RKO (cell line): ENCODE results near the gene PLEKHG2.

Experiments used
- DNase-seq: peaks from one replicate; pipeline ENCODE4 v3.0.0-alpha.2; 2016; ENCODE audit warnings: low spot score

PLEKHG2 gene

DNA sequence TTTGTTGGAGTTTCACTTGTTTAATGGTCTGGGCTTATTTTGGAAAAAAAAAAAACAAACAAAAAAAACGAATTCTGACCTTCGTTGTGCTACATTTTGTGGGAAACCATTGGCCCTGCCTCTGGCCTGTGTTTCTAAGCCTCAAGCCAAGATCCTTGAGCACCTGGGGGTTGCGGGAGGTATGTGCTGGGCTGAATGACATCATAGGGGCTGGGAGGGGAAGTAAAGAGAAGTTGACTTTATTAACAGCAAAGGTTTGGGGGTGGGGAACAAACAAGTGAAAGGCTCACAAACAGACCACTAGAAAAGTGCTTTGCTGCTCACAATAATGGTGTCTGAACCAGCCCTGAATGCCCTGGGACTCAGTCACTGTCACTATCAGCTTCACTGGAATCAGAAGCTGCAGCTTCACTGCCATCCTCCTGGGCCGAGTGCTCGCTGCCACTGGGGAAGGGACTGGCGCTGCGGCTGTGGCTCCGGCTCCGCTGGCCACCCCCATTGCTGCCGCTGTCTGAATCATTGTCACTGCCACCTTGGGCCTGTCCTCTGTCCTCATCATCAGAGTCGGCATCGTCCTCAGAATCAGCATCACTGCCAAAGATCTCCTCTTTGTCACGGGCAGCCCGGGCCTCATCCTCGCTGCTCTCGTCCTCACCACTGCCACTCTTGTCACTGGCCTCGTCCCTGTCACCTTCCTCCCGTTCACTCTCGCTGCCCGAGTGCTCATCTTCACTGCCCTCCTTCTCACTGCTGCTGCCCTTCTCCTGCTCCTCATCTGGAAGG, 26.6 kb upstream of the PLEKHG2 start:
- DNase-seq: no peak

DNA sequence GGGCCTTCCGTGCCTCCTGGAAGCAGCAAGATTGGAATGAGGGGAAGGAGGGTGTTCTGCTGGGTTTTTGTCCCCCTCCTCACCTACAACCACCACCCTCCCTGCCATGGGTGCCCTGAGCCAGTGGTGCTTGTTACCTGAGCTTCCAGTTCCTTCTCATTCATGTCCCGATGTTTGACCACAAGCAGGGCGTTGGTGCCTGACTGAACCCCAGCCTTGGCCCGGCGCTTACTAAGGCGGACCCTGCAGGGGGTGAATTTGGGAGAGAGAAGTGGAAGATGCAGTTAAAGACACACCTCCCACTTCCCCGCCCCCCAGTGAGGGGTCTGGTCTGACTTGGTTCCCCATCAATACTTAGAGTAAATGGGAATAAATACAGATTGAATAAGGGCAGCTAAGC, 25.9 kb upstream of the PLEKHG2 start:
- DNase-seq: no peak

DNA sequence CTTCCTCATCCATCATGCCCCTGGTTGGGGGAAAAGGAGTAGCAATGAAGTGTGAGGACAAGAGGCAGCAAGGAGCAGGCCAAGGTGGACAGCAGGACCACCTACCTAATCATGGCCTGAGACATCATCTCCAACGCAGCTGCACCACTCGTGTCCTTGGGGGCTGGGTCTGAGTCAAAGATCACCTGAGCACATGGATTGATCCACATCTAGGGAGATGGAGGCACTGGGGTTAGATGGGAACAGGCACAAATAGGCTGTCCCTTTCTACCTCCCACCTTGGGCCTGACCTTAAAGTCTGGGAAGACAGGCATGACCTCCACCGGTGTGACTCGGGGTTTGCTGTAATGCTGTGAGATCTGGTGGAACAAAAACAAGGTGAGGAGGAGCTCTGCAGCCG, 23.8 kb upstream of the PLEKHG2 start:
- no peak for DNase-seq

DNA sequence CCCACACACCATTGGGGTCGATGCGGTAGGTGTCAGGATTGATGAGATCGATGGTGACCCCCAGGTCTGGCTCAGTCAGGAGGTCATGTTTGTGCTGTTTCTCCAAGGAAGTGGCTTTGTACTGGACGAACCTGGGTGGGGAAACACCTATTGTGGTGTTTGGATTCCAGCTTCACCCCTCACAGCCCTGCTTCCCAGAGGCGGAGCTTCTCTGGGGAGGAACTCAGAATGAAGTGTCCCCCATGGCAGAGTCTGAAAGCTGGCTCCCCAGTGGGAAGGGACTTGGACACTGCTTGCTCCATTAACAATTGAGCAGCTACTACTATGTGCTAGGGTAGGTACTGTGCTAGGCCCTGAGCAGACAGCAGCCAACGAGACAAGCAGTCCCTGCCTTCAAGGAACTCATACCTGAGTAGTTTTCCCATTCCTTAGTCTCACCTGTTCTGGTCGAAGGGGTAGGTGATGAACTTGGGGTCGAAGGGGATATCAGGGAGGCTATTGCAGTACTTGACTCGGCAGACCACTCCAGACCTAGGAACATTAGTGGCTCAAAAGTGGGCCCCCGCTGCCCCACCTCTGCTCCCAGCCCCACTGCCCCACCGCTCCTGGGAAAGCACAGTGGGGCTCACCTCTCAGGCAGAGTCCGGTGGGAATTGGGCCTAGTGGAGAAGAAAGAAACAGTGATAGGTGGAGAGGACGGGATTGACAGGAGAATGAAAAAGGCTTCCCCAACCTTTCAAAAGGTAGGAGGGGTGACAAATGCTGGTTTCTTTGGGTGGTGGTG, 22.6 kb upstream of the PLEKHG2 start:
- DNase-seq: no peak

DNA sequence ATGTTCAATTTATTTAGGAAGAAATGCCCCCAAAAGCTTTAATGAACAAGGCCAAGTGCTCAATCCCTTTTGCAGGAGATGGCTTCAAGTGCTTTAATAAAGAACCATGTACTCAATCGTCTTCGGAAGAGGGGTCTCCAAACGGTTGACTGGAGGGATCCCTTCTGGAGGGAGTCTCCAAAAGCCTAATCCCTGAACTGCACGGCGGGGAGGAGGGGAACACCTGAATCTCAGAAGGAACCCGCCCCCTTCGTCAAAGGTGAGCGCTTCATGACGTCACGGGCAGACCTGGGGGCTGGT, 22.1 kb upstream of the PLEKHG2 start:
- no peak for DNase-seq

DNA sequence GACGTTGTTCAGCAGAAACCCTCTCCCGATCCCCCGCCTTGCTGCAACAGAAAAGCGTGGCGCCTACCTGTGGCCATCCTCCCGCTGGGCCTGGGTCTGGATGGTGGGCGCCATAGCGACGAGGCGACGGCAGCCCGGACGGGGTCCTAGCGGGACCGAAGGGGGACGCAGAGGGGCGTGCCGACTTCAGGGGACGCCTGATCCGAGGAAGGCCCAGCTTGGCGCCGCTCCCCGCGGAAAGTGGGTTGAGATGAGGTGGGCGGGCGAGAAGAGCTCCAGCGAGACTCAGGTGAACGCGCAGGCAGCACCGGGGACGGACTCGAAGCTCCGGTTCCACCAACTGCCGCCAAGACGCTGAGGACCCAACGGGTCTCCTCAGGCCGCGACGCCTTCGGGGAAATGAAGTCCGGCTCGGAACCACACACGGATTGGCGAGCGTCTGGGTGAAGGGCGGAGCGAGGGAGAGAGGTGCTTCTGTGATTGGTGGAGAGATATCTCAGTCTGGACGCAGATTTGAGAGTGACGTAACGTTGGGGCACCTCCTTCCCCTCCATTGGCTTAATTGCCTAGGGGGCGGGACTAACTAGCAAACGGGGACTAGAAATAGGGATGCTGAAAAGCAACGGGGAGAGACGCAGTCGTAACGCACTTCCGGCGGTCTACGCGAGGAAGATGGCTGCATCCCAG, 21.6 kb upstream of the PLEKHG2 start, which contains the start of the genes MED29 and PAF1:
MED29 (plus strand) TSS at position 628 of the 687 bp plus-strand sequence; CDS start at position 673, 45 bp downstream.
PAF1 (minus strand) TSS at position 356 of the 687 bp plus-strand sequence; CDS start at position 114, 242 bp downstream.
- DNase-seq: peak; percentile 100

DNA sequence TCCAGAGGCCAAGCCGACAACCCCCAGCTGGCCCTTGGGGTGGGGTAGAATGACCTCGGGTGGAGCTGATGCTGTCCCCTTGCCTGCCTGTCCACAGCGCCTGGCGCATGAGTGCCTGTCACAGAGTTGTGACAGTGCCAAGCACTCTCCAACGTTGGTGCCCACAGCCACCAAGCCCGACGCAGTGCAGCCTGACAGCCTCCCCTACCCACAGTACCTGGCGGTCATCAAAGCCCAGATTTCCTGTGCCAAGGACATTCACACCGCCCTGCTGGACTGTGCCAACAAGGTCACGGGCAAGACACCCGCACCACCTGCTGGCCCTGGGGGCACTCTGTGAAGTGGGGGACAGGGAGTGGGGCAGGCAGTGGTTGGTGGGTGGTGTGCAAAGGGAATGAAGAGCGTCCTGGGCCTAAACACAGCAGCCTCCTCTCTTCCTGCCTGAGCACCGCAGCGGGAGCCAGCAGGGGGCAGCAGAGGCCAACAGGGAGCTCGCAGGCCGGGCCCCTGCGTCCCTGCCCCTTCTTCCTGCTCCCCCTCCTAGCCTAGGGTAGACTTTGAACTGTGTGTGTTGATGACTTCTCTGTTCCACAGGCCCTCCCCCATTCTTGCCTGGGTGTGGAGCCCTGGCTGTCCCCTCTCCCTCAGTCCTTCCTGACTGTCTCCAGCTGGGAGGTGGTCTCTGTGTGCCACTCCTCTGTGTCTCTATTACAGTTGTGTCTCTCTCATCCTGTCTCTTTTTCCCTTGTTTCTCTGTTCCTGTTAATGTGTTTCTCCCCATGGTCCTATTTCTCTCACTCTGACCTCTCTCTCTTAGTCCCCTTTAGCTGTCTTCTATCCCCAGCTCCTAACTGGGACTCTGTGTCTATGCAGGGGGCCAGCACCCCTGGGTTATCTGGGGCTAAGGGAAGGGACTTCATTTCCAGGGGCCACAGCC, 14.8 kb upstream of the PLEKHG2 start:
- DNase-seq: peak; percentile 85

DNA sequence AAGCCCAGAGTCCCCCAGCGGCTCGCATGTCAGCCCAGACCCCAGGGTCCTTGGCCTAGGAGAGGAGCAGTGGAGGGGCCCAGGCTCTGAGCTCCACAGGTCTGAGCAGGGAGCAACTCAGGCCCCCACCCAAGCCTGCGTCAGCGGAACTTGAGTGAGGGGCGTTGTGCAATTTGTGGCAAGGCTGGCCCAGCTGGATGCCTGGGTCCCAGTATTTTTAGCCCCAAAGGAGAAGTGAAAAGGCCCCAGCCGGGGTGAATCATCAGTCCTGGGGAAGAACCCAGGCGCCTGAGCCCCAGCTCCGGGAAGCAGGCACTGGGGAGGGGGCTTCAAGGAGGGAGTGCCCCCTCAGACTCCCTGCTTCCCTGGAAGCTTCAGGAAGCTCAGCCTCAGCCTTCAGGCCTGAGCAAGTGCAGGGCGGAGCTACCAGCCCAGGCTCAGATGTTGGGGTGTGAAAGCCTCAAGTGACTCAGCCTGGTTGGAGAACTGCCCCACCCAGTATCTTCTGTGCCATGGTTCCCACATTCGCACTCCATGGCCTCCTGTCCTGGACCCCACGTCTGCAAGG, 14.1 kb upstream of the PLEKHG2 start:
- peak; percentile 73 for DNase-seq

DNA sequence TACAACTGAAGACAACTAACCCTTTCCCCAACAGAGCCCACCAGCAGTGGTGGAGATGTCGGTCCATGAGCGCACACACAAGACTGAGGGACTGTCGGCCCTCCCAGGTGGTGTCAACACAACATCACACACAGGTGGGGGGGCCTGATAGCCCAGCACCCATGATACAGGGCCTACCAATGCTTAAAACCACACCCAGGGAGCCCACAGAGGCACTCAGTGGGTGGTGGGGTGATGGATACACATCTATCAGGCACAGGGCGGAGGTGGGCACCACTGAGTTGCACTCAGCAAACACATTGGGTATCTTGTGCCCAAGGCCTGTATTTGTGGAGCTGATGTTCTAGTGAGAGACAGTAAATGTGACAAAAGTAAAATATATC, 12.8 kb upstream of the PLEKHG2 start:
- DNase-seq: no peak

DNA sequence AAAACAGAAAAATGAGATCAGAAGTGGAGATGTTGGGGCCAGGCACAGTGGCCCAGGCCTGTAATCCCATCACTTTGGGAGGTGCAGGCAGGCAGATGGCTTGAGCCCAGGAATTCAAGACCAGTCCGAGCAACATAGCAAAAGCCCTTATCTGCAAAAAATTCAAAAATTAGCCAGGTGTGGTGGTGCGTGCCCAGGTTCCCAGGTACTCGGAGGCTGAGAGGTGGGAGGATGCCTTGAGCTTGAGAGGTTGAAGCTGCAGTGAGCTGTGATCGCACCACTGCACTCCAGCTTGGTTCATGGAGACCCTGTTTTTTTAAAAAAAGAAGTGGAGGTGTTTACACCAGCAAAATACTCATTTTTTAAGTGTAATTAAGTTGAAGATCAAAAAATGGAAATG, 12.4 kb upstream of the PLEKHG2 start:
- no peak for DNase-seq

DNA sequence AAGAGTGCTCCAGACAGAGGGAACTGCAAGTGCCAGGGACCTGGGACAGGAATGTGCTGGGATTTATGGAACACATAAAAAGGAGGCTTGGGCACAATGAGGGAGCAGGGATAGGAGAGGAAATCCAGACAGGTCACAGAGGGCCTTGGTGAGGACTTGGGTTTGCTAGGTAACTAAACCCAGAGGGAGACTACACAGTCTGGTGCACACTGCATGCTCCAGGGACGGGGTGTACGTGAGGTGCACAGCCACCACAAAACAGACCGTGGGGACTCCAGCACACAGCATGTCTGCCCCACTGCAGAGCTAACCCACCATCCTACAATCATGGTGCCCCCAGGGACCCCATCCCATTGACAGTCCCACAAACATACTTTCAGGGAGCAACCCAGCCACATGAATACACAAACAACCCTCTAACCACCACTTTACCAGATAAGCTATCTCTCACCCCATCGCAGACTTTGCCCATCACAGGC, 11.4 kb upstream of the PLEKHG2 start:
- no peak for DNase-seq

DNA sequence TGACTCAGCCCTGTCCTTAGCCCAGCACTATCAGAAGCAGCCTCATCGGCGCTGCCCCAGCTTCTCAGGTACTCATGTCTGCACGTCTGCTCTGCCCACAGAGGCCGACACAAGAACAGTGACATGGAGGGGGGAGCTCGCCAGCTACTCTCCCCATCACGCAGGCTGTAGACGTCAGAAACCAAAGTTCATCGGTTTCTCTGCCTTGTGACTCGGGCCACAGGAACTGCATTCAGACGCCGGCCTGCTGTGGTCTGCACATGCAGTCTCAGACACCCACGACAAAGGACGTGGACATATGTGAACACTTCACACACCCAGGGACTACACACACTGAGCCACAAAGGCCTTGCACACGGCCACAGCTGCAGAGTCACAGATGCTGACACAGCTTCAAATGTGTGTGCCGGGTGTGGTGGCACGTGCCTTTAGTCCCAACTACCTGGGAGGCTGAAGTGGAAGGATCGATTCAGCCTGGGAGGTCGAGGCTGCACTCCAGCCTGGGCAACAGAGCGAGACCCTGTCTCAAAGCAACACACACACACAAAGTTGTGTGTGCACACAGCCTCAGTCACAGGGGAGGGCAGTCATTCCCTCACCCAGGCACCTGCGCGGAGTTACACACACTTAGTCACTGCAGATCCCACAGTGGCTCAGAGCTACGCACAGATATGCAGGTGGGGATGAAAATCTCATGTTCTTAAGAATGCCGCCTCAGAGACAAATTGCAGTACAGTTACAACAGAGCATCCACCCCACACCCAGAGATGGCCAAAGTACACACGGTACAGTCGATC, 10.7 kb upstream of the PLEKHG2 start:
- DNase-seq: peak; percentile 93

DNA sequence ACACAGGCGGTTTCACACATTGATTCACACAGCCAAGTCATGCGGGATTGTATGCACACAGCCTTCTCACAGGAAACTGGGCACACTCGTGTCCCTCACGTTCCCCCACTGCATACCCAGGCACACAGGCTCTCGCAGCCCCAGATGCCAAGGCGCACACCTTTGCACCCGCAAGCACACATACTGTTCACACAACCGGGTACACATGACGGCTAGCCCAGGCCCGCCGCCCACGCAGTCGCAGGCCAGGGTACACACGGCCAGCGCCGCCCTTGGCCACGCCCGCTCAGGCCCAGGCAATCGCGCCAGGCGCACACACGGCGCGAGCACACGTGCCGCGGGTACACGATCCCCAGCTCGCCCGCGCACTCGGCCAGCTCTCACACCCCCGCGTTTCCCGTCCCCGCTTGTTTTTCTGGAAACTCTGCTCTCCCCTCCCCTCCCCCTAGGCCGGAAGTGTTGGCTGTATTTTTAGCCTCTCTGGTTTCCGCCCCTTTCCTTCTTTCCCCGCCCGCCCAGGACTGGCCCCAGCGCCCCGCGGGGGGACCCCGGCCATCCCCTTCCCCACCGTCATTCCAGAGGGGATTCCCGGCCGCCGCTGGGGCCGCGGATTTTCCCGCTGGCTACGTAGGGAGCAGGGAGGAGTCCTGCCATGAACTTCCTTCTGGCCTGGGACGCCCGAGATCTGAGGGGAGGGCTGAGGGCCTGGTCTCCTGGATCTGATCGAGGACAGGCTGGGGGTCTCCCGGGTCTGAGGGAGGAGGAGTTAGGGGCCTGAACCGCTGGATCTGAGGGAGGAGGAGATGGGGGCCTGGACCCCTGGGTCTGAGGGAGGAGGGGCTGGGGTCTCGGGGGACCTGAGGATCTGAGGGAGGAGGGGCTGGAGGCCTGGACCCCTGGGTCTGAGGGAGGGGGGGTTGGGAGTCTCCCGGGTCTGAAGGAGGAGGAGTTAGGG, 9.8 kb upstream of the PLEKHG2 start:
- peak; percentile 90 for DNase-seq

DNA sequence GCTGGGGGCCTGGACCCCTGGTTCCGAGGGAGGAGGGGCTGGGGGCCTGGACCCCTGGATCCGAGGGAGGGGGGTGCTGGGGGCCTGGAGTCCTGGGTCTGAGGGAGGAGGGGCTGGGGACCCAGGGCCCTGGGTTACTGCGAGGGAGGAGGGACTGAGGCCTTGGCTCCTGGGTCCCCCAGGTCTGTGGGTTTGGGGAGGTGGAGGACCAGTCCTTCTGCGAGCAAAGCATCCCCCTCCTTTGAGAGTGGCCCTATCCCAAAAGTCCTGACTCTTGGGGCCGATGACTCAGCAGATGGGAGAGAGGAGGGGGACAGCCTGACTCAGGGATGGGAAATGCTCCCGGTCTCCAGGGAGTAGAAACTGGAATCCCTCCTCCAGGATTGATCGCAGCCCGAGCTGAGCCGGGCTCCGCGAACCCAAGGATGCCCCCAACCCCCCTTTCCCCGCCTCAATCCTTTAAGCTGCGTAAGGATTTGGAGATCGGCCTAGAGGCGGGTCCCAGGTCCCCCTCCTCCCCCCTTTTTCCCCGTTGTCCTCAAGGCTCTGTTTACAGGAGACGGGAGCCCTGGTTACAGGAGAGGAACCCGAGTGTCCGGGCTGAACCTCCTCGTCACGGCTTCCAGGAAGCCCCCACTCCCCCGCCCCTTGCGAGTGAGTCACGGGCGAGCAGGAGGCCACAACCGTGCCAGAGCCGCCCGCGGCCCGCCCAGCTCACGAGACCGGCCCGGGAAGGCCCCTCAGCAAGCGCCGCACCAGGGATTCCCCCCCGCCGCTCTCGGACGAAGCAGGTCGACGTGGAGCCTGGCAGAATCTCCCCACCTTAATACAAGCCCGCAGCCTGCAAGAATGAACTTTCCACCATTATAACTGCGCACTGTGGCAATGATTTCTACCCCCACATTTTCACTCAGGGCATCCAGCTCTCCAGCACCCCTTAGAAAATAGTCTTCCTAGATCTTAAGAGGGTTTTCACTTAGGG, 8.8 kb upstream of the PLEKHG2 start:
- peak; percentile 94 for DNase-seq

DNA sequence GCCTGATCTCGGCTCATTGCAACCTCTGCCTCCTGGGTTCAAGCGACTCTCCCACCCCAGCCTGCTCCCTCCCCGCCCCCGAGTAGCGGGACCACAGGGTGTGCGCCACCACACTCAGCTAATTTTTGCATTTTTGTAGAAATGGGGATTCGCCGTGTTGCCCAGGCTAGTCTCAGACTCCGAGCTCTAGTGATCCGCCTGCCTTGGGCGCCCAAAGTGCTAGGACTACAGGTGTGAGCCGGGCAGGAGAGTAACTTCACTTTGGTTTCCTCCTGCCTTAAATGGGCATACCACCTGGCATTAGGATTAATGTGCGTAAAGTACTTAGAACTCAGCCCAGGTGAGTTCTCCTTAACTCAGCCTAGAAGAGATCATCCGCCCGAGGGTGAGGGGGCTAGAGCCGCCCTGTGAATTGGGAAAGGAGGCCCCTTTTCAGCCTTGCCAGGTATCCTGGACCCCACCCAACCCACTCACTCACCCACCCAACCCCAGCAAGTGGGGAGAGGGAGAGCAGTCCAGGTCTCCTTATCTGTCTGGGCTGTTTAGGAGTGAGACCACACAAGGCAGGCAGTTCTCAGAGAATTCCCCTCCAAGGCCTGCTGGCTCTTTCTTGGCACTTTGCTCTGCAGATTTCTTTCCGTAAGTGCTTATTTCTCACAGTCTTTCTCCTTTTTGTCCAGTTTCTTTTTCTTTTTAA, 7.1 kb upstream of the PLEKHG2 start:
- DNase-seq: no peak

DNA sequence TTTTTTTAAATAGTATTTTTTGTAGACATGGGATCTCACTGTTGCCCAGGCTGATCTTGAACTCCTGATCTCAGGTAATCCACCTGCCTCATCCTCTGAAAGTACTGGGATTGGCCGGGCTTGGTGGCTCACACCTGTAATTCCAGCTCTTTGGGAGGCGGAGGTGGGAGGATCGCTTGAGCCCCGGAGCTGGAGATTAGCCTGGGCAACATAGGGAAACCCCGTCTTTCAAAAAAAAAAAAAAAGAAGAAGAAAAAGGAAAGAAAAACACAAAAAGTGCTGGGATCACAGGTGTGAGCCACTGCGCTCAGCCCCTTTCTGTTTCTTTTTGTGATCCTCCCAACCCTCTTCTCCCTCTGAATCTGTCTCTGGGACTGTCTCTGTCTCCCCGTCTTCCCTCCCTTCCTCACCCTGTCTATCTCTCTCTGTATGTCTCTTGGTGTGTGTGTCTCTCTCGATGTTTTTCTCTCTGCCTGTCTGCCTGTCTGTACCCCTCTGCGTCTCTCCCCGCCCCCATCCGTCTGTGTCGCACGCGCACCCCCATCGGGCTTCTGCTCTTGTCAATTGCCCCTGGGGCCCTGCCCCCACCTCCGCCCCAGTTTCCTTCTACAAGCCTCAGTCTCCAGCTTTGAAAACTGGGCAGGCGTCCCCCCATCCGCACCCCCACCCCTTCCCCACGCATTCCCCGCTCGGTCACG, 6.4 kb upstream of the PLEKHG2 start:
- peak; percentile 70 for DNase-seq
